GM19043 (cell line): Measurements from ENCODE around the gene N4BP2.

Source experiments
- ATAC-seq: cut with Tn5 transposase; IDR thresholded peaks from one replicate; pipeline ENCODE4 v1.9.1; 2021; ENCODE audit warnings: low read depth; ENCODE audit not compliant: unreplicated experiment

The N4BP2 gene

GRCh38 chr4:40204507-40205258 lies 148.0 kb downstream of the N4BP2 start:
- no peak for ATAC-seq

- peak; percentile 67 for ATAC-seq
Observed at GRCh38 chr4:40205259-40206198, 148.9 kb downstream of the N4BP2 start.

GRCh38 chr4:40206426-40206825 lies 149.8 kb downstream of the N4BP2 start:
- no peak for ATAC-seq
